K562 (cell line): ENCODE data around the gene KCNH2. TPM values are rescaled to one million over a fixed set of nuclear protein-coding genes. Genes with fewer than 3 reads are reported as not detected.

ENCODE experiments used
- CTCFL ChIP-seq: IDR thresholded peaks from 2 replicates; pipeline ENCODE4 v1.6.1; 2011; ENCODE audit warnings: borderline replicate concordance, low read depth, mild to moderate bottlenecking, moderate library complexity, low read length; ENCODE audit not compliant: insufficient read depth, poor library complexity, severe bottlenecking
- DDX20 ChIP-seq: fragments of 450-650 bp; IDR thresholded peaks from 2 replicates; pipeline ENCODE4 v1.6.1; 2016; ENCODE audit warnings: missing genetic modification characterization, low read depth, mild to moderate bottlenecking, missing compliant biosample characterization, moderate library complexity
- HIVEP1 ChIP-seq: fragments of 250-450 bp; sonication (Bioruptor Pico); IDR thresholded peaks from 2 replicates; pipeline ENCODE4 v1.4.0; 2020; ENCODE audit warnings: mild to moderate bottlenecking
- JUND ChIP-seq, 2 experiments: IDR thresholded peaks; 2 replicates in 1 of 2; 3 replicates in 1 of 2; pipeline ENCODE4 v1.6.1; 2011; ENCODE audit warnings: borderline replicate concordance in 2 of 2, low read depth in 2 of 2, low read length in 2 of 2, improper control_type of control experiment in 1 of 2, missing biosample characterization in 1 of 2, missing genetic modification characterization in 1 of 2, missing genetic modification reagents in 1 of 2
- NKRF ChIP-seq: fragments of 450-650 bp; IDR thresholded peaks from 2 replicates; pipeline ENCODE4 v1.6.1; 2016; ENCODE audit warnings: borderline replicate concordance
- REST ChIP-seq, 2 experiments: fragments of 450-650 bp; formaldehyde crosslinking in 1 of 2; IDR thresholded peaks; 2 replicates each; pipeline versions ENCODE4 v1.4.0 to v1.6.1; 2014 to 2020; ENCODE audit warnings: mild to moderate bottlenecking in 2 of 2, borderline replicate concordance in 1 of 2, low read depth in 1 of 2
- UBTF ChIP-seq, 2 experiments: IDR thresholded peaks; 2 replicates each; pipeline ENCODE4 v1.6.1; 2012; ENCODE audit warnings: improper control_type of control experiment in 2 of 2, low read depth in 2 of 2, low read length in 2 of 2, borderline replicate concordance in 1 of 2
- ZNF133 ChIP-seq: fragments of 250-450 bp; sonication (Bioruptor Pico); IDR thresholded peaks from 2 replicates; pipeline ENCODE4 v1.4.0; 2020; ENCODE audit warnings: mild to moderate bottlenecking
- polyA plus RNA-seq, 8 experiments: library from polyadenylated mRNA; depleted of rRNA in 4 of 8; stranded (reverse) in 5 of 8; unstranded in 3 of 8; fragments of >200 nt; fragmentation: Nextera tagmentation in 2 of 8; fragmentation: Illumina TruSeq in 1 of 8; extraction: Ambion mirVana in 2 of 8; extraction: Trizol in 1 of 8; gene quantifications; 2 replicates each; pipeline versions ENCODE4 v1.2.1 to v1.2.3, GENCODE V29; 2011 to 2014; ENCODE audit warnings: inconsistent platforms in 1 of 8, missing spikeins in 1 of 8
- total RNA-seq, 7 experiments: library from RNA; depleted of rRNA in 6 of 7; stranded (reverse); fragments of >200 nt in 6 of 7; fragmentation: Illumina TruSeq in 2 of 7; extraction: Trizol in 2 of 7; gene quantifications; 2 replicates each; pipeline versions ENCODE4 v1.2.1 to v1.2.3, GENCODE V29; 2011 to 2021; ENCODE audit warnings: low replicate concordance in 1 of 7

KCNH2 gene
- total and polyA plus RNA-seq, 9 of the 15 experiments (the other 6 are each of a cell fraction or from before 2014, with no cell fraction given), result 18.1 to 368 (median 218) TPM

GRCh38 chr7:150986099-150986512 lies 8.0 kb upstream of the KCNH2 start (continued):
- TF ChIP-seq JUND (IDR thresholded peaks at IDR 0.05; ENCODE audit: borderline replicate concordance, low read depth, low read length) (peak; percentile 53), JUND (tag; IDR thresholded peaks at IDR 0.05; ENCODE audit: borderline replicate concordance, low read depth, low read length) (peak; percentile 32; the same call in 1 of the 3 replicates), REST (IDR thresholded peaks at IDR 0.05; ENCODE audit: borderline replicate concordance) (peak; percentile 93), REST (CRISPR knock-in tag; IDR thresholded peaks at IDR 0.05; ENCODE audit: low read depth) (peak; percentile 85), NKRF (no peak), HIVEP1 (no peak; the same call in 1 of the 2 replicates), DDX20 (no peak), ZNF133 (no peak), CTCFL (peak; percentile 82), UBTF (IDR thresholded peaks at IDR 0.05; ENCODE audit: borderline replicate concordance in 1 of 2, low read depth in 2 of 2, low read length in 2 of 2) (no peak; a peak in 1 of 4 replicates)
